Right renal pelvis (tissue), 4 donors: ENCODE data around the gene COA7. TPM values are rescaled to one million over a fixed set of nuclear protein-coding genes. Genes with fewer than 3 reads are reported as not detected.

ENCODE experiments used
- DNase-seq, 4 donors: peaks; one replicate each; pipeline ENCODE4 v3.0.0-alpha.2; 2013; ENCODE audit warnings: low read depth in 4 of 4, low spot score in 3 of 4, missing footprints in 1 of 4
- polyA plus RNA-seq, 4 donors: library from polyadenylated mRNA; unstranded; fragments of 120-200 nt; gene quantifications; one replicate each; pipeline ENCODE4 v1.2.1, GENCODE V29; 2013; ENCODE audit not compliant: insufficient read length in 4 of 4

COA7 gene
- polyA plus RNA-seq, 4 donors, result 16.2 to 19.4 (median 18.7) TPM

GRCh38 chr1:52674497-52675384 is 23.4 kb downstream of the COA7 start:
- no peak for DNase-seq

GRCh38 chr1:52673513-52673912 is 24.6 kb downstream of the COA7 start:
- DNase-seq, result no peak

GRCh38 chr1:52672946-52673345 is 25.2 kb downstream of the COA7 start:
- DNase-seq, result no peak

- no peak for DNase-seq
Measured at GRCh38 chr1:52670604-52671003, 27.5 kb downstream of the COA7 start.

GRCh38 chr1:52669696-52670095 is 28.5 kb downstream of the COA7 start:
- DNase-seq, result no peak

- no peak for DNase-seq
Measured at GRCh38 chr1:52668711-52669110, 29.4 kb downstream of the COA7 start.

GRCh38 chr1:52667984-52668383 is 30.2 kb downstream of the COA7 start:
- no peak for DNase-seq

- no peak for DNase-seq
Measured at GRCh38 chr1:52667290-52667689, 30.9 kb downstream of the COA7 start.

GRCh38 chr1:52665006-52665941 is 32.9 kb downstream of the COA7 start:
- no peak for DNase-seq

- DNase-seq, result no peak
Measured at GRCh38 chr1:52663716-52664115, 34.4 kb downstream of the COA7 start.

GRCh38 chr1:52662645-52663313 is 35.4 kb downstream of the COA7 start:
- DNase-seq, result no peak

- DNase-seq, result no peak
Measured at GRCh38 chr1:52660807-52661206, 37.3 kb downstream of the COA7 start.

- DNase-seq, result no peak
Measured at GRCh38 chr1:52659851-52660596, 38.1 kb downstream of the COA7 start.

GRCh38 chr1:52659356-52659755 is 38.8 kb downstream of the COA7 start:
- DNase-seq, result no peak

- no peak for DNase-seq
Measured at GRCh38 chr1:52658795-52659194, 39.4 kb downstream of the COA7 start.

GRCh38 chr1:52657702-52658101 is 40.4 kb downstream of the COA7 start:
- DNase-seq, result no peak

GRCh38 chr1:52654063-52654462 is 44.1 kb downstream of the COA7 start:
- no peak for DNase-seq

- DNase-seq, result no peak
Measured at GRCh38 chr1:52653207-52653849, 44.8 kb downstream of the COA7 start.

GRCh38 chr1:52651904-52652303 is 46.2 kb downstream of the COA7 start:
- DNase-seq, result no peak

- no peak for DNase-seq
Measured at GRCh38 chr1:52645261-52645660, 52.9 kb downstream of the COA7 start.
